Right hindlimb (tissue), 1 donor: ENCODE measurements around the gene PSMB5.
"Not testable (repeated sequence)": the region's sequence is repeated elsewhere in the genome, so short reads cannot be mapped to it uniquely, and the experiment has no call there.

ENCODE experiments used
- DNase-seq: peaks from one replicate; pipeline ENCODE4 v3.0.0-alpha.2; 2018

PSMB5 gene

GRCh38 chr14:23043145-23043544 lies 8.4 kb upstream of the PSMB5 start:
- DNase-seq: no peak

- no peak for DNase-seq
These were observed 7.7 kb upstream of the PSMB5 start, which contains the start of gene PSMB11 for GRCh38 chr14:23042162-23042965. Gene PSMB11, plus strand, starts transcription at chr14:23042212. Its CDS starts 14 bp downstream, at chr14:23042226.

GRCh38 chr14:23041729-23042128 lies 7.0 kb upstream of the PSMB5 start:
- no peak for DNase-seq

- no peak for DNase-seq
These were observed 5.4 kb upstream of the PSMB5 start for GRCh38 chr14:23040100-23040499.

- DNase-seq: no peak
These were observed 824 bp upstream of the PSMB5 start for GRCh38 chr14:23035303-23036144.

- DNase-seq: no peak
These were observed 751 bp downstream of the PSMB5 start for GRCh38 chr14:23033801-23034497.

GRCh38 chr14:23033251-23033727 lies 1.4 kb downstream of the PSMB5 start:
- DNase-seq: no peak

- DNase-seq: no peak
These were observed 3.8 kb downstream of the PSMB5 start for GRCh38 chr14:23030936-23031335.

- DNase-seq: no peak
These were observed 5.9 kb downstream of the PSMB5 start for GRCh38 chr14:23028799-23029198.

- no peak for DNase-seq
These were observed 9.4 kb downstream of the PSMB5 start for GRCh38 chr14:23025151-23025814.

- no peak for DNase-seq
These were observed 10.1 kb downstream of the PSMB5 start for GRCh38 chr14:23024612-23025075.

GRCh38 chr14:23023795-23024152 lies 10.9 kb downstream of the PSMB5 start:
- DNase-seq: no peak

GRCh38 chr14:23023022-23023794 lies 11.5 kb downstream of the PSMB5 start:
- no peak for DNase-seq

GRCh38 chr14:23021889-23022442 lies 12.7 kb downstream of the PSMB5 start:
- DNase-seq: no peak

GRCh38 chr14:23021434-23021833 lies 13.3 kb downstream of the PSMB5 start:
- DNase-seq: no peak

- DNase-seq: no peak
These were observed 14.3 kb downstream of the PSMB5 start for GRCh38 chr14:23020143-23021128.

GRCh38 chr14:23018107-23018506 lies 16.6 kb downstream of the PSMB5 start:
- DNase-seq: no peak

GRCh38 chr14:23017091-23017490 lies 17.6 kb downstream of the PSMB5 start:
- DNase-seq: no peak

GRCh38 chr14:23015618-23016017 lies 19.1 kb downstream of the PSMB5 start:
- DNase-seq: no peak

GRCh38 chr14:23013749-23014054 lies 21.0 kb downstream of the PSMB5 start:
- not testable (repeated sequence) for DNase-seq
